ENCODE measurements around the gene UCHL1.

GRCh38 chr4:41285202-41285863 is 28.6 kb downstream of the UCHL1 start:
- TF ChIP-seq CTCF (IDR thresholded peaks at IDR 0.05) (no peak), POLR2A (IDR thresholded peaks at IDR 0.05) (no peak), POLR2AphosphoS5 (IDR thresholded peaks at IDR 0.05) (no peak)
